CD14-positive monocyte (primary cell): ENCODE measurements around the gene SLC35A2. TPM values are rescaled to one million over a fixed set of nuclear protein-coding genes. Genes with fewer than 3 reads are reported as not detected.
A peak's percentile ranks its signal among the peaks of the same experiment; 100 is the strongest.

Source experiments
- DNase-seq, 3 donors: peaks; one replicate each; pipeline ENCODE4 v3.0.0-alpha.2; 2011 to 2022
- H2AFZ ChIP-seq: 2 replicates; pipeline ENCODE4 v1.6.0; 2012; ENCODE audit warnings: mild to moderate bottlenecking, low read depth, low read length, inconsistent platforms; ENCODE audit not compliant: insufficient read depth, poor library complexity, severe bottlenecking
- H3K27ac ChIP-seq, 2 donors: 1 replicate in 1 of 2; 2 replicates in 1 of 2; pipeline ENCODE4 v1.5.1; 2012 to 2013; ENCODE audit warnings: low read length in 2 of 2, control low read depth in 1 of 2, inconsistent platforms in 1 of 2, low read depth in 1 of 2, mild to moderate bottlenecking in 1 of 2
- H3K27me3 ChIP-seq, 2 donors: one replicate each; pipeline versions ENCODE4 v1.6.0 to v1.6.1; 2011 to 2013; ENCODE audit warnings: low read length in 2 of 2; ENCODE audit not compliant: control insufficient read depth in 2 of 2, insufficient read depth in 2 of 2
- H3K36me3 ChIP-seq, 2 donors: replicated peaks in 1 of 2; 1 replicate in 1 of 2; 2 replicates in 1 of 2; pipeline versions ENCODE4 v1.5.1 to v1.6.1; 2012 to 2013; ENCODE audit warnings: low read length in 2 of 2, control low read depth in 1 of 2, inconsistent platforms in 1 of 2, mild to moderate bottlenecking in 1 of 2; ENCODE audit not compliant: insufficient read depth in 2 of 2, control insufficient read depth in 1 of 2
- H3K4me1 ChIP-seq, 2 donors: 1 replicate in 1 of 2; 2 replicates in 1 of 2; pipeline versions ENCODE4 v1.5.1 to v1.6.1; 2012 to 2013; ENCODE audit warnings: low read length in 2 of 2, control low read depth in 1 of 2, inconsistent platforms in 1 of 2, mild to moderate bottlenecking in 1 of 2, moderate library complexity in 1 of 2; ENCODE audit not compliant: insufficient read depth in 2 of 2, control insufficient read depth in 1 of 2
- H3K4me2 ChIP-seq: replicated peaks from 2 replicates; pipeline ENCODE3; 2012; ENCODE audit warnings: low read length, moderate library complexity, mild to moderate bottlenecking; ENCODE audit not compliant: poor library complexity, severe bottlenecking; ENCODE audit errors: extremely low read depth
- H3K4me3 ChIP-seq, 3 experiments: fragments of 200-600 bp in 1 of 3; sonication (generic) in 1 of 3; replicated peaks in 1 of 3; 1 replicate in 2 of 3; 2 replicates in 1 of 3; pipeline ENCODE4 v1.5.1; 2011 to 2013; ENCODE audit warnings: low read length in 3 of 3, mild to moderate bottlenecking in 3 of 3, control low read depth in 2 of 3, low read depth in 2 of 3, inconsistent platforms in 1 of 3, moderate library complexity in 1 of 3
- H3K79me2 ChIP-seq: 2 replicates; pipeline ENCODE4 v1.6.0; 2012; ENCODE audit warnings: mild to moderate bottlenecking, control low read depth, inconsistent platforms, low read length, moderate library complexity; ENCODE audit not compliant: insufficient read depth
- H3K9ac ChIP-seq: 2 replicates; pipeline ENCODE4 v1.6.0; 2017; ENCODE audit warnings: low read length, mild to moderate bottlenecking; ENCODE audit not compliant: insufficient read depth, poor library complexity, severe bottlenecking
- H3K9me3 ChIP-seq, 2 donors: replicated peaks in 1 of 2; 1 replicate in 1 of 2; 2 replicates in 1 of 2; pipeline versions ENCODE4 v1.5.1 to v1.6.1; 2012 to 2013; ENCODE audit warnings: low read length in 2 of 2, control low read depth in 1 of 2; ENCODE audit not compliant: control insufficient read depth in 1 of 2, insufficient read depth in 1 of 2
- H4K20me1 ChIP-seq: 2 replicates; pipeline ENCODE4 v1.6.0; 2012; ENCODE audit warnings: mild to moderate bottlenecking, low read length, control low read depth, moderate library complexity; ENCODE audit not compliant: insufficient read depth
- H3K27ac Mint-ChIP-seq, 7 donors: one replicate each; pipeline ENCODE4 v1.8.0; 2020; ENCODE audit warnings: mild to moderate bottlenecking in 7 of 7, mixed read lengths in 7 of 7, moderate library complexity in 6 of 7, inconsistent platforms in 2 of 7
- H3K27me3 Mint-ChIP-seq, 3 donors: one replicate each; pipeline ENCODE4 v1.8.0; 2021 to 2022; ENCODE audit warnings: low read depth in 3 of 3, mild to moderate bottlenecking in 3 of 3, mixed read lengths in 3 of 3, moderate library complexity in 3 of 3, inconsistent platforms in 1 of 3
- H3K36me3 Mint-ChIP-seq, 2 donors: one replicate each; pipeline ENCODE4 v1.8.0; 2020; ENCODE audit warnings: mixed read lengths in 2 of 2, inconsistent platforms in 1 of 2, mild to moderate bottlenecking in 1 of 2
- H3K4me1 Mint-ChIP-seq: one replicate; pipeline ENCODE4 v1.8.0; 2020; ENCODE audit warnings: mild to moderate bottlenecking, mixed read lengths
- H3K4me3 Mint-ChIP-seq, 2 donors: one replicate each; pipeline ENCODE4 v1.8.0; 2020; ENCODE audit warnings: mild to moderate bottlenecking in 2 of 2, mixed read lengths in 2 of 2, moderate library complexity in 1 of 2
- H3K9me3 Mint-ChIP-seq, 7 donors: one replicate each; pipeline ENCODE4 v1.8.0; 2020 to 2022; ENCODE audit warnings: mixed read lengths in 7 of 7, mild to moderate bottlenecking in 6 of 7, moderate library complexity in 6 of 7, inconsistent platforms in 2 of 7
- WGBS: methylation state at CpG from one replicate; pipeline ENCODE4 v1.1.5; 2013; ENCODE audit warnings: missing lambda C conversion rate; ENCODE audit not compliant: insufficient coverage; 5-methylcytosine and 5-hydroxymethylcytosine counted together
- intact Hi-C, 2 donors: fragments of 100-400 bp; cut with micrococcal nuclease; formaldehyde crosslinking; loops; one replicate each; pipeline versions ENCODE4 v1.15.0 to v1.15.1; 2023
- polyA plus RNA-seq, 3 donors: library from polyadenylated mRNA; depleted of rRNA in 1 of 3; unstranded in 2 of 3; stranded (reverse) in 1 of 3; fragments of 300-500 nt in 2 of 3; fragments of >200 nt in 1 of 3; fragmentation: Illumina TruSeq in 2 of 3; gene quantifications; 1 replicate in 2 of 3; 2 replicates in 1 of 3; pipeline ENCODE4 v1.2.3, GENCODE V29; 2012 to 2021
- TF ChIP-seq, protein P1 (sequence below): fragments of 200-600 bp; IDR thresholded peaks from one replicate; pipeline ENCODE4 v1.8.0; 2022; ENCODE audit warnings: antibody characterized with exemption, mild to moderate bottlenecking

SLC35A2 gene
- polyA plus RNA-seq, 3 donors, result 14.3 to 21.6 (median 18.4) TPM

DNA sequence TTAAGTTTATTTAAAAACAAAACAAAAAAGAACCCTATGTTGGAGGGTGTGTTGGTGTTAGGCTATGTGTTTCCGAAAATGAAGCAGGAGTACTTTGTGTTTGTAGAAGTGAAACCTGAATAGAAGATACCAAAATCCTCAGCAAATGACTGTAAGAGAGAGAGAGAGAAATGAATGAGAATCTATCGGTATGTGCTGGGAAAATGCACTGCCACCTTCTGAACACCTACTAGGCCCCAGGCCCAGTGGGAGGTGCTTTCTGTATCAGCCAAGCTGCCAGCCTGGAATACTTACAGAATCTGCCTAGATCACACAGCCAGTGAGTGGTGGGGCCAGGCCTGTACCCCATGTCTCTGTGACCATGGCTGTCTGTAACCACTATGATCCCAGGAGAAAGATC, 22.3 kb upstream of the SLC35A2 start:
- Histone ChIP-seq H2AFZ (no peak overlapping the region), H3K27me3 (no peaks in the 10 kb centered on the region), H3K9ac (no peak overlapping the region), H3K4me3 (no peak overlapping the region), H3K4me1 (peaks cover 26 to 35% of the 10 kb centered on the region in 2 donors), H3K27ac (no peak overlapping the region), H3K9me3 (no peaks in the 10 kb centered on the region), H3K79me2 (peaks cover 16% of the 10 kb centered on the region), H4K20me1 (peaks cover 9% of the 10 kb centered on the region), H3K4me2 (no peak overlapping the region), H3K36me3 (peaks cover 25 to 40% of the 10 kb centered on the region in 2 donors)
- peaks cover 26 to 58% of the 10 kb centered on the region in 2 donors for H3K36me3 Mint-ChIP-seq
- no peak for DNase-seq
- H3K9me3 Mint-ChIP-seq, result peaks cover 0 to 9% (median 0%) of the 10 kb centered on the region in 7 donors
- peaks cover 0 to 3% (median 0%) of the 10 kb centered on the region in 3 donors for H3K27me3 Mint-ChIP-seq
- H3K4me1 Mint-ChIP-seq, result peaks cover 31% of the 10 kb centered on the region
- H3K4me3 Mint-ChIP-seq, result no peak overlapping the region
- intact Hi-C loops, result no loop called here
- no CpG with 5 or more reads among the region's 2 CpGs for WGBS
- TF ChIP-seq, protein P1, sequence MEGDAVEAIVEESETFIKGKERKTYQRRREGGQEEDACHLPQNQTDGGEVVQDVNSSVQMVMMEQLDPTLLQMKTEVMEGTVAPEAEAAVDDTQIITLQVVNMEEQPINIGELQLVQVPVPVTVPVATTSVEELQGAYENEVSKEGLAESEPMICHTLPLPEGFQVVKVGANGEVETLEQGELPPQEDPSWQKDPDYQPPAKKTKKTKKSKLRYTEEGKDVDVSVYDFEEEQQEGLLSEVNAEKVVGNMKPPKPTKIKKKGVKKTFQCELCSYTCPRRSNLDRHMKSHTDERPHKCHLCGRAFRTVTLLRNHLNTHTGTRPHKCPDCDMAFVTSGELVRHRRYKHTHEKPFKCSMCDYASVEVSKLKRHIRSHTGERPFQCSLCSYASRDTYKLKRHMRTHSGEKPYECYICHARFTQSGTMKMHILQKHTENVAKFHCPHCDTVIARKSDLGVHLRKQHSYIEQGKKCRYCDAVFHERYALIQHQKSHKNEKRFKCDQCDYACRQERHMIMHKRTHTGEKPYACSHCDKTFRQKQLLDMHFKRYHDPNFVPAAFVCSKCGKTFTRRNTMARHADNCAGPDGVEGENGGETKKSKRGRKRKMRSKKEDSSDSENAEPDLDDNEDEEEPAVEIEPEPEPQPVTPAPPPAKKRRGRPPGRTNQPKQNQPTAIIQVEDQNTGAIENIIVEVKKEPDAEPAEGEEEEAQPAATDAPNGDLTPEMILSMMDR, result no peak
- peak overlapping the region in 2 of 7 donors; percentile 33 to 53 for H3K27ac Mint-ChIP-seq

DNA sequence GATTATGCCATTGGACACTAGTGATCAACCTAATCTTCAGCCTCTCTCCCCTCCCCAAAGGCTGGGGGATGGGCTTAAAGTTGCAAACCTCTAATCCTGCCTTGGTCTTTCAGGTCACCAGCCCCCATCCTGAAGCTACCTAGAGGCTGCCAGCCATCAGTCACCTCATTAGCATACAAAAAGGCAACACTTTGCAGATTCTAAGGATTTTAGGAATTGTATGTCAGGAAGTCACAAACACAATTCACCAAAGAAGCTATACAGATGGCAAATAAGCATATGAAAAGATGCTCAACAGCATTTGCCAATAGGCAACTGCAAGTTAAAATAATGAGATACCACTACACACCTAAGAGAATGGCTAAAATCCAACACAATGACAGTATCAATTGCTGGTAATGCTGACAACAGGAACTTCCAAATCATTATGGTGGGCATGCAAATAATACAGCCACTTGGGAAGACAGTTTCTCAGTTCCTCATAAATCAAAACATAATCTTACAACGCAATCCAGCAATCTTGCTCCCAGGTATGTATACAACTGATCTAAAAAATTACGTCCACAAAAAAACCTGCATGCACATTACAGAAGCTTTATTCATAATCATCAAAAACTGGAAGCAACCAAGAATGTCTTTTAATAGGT, 16.4 kb upstream of the SLC35A2 start:
- Mint-ChIP-seq H3K9me3 (peaks cover 0 to 6% (median 0%) of the 10 kb centered on the region in 7 donors), H3K27ac (no peak overlapping the region)

More for the DNA sequence above, 16.4 kb upstream of the SLC35A2 start:
- no peak overlapping the region for H3K4me3 ChIP-seq
- H3K36me3 Mint-ChIP-seq, result peaks cover 43 to 68% of the 10 kb centered on the region in 2 donors
- no peaks in the 10 kb centered on the region for H3K4me1 ChIP-seq
- DNase-seq, result no peak
- intact Hi-C loops, result no loop called here
- H3K9ac ChIP-seq, result no peak overlapping the region
- no CpG with 5 or more reads among the region's 2 CpGs for WGBS
- peaks cover 43 to 75% of the 10 kb centered on the region in 2 donors for H3K36me3 ChIP-seq
- no peaks in the 10 kb centered on the region for H3K4me1 Mint-ChIP-seq
- TF ChIP-seq, protein P1, result no peak
- peaks cover 7% of the 10 kb centered on the region for H4K20me1 ChIP-seq
- no peak overlapping the region for H2AFZ ChIP-seq
- no peak overlapping the region for H3K4me3 Mint-ChIP-seq
- H3K27me3 ChIP-seq, result no peaks in the 10 kb centered on the region
- H3K4me2 ChIP-seq, result no peak overlapping the region
- H3K27me3 Mint-ChIP-seq, result peaks cover 0 to 2% (median 0%) of the 10 kb centered on the region in 3 donors
- no peaks in the 10 kb centered on the region for H3K9me3 ChIP-seq
- H3K79me2 ChIP-seq, result no peaks in the 10 kb centered on the region
- no peak overlapping the region for H3K27ac ChIP-seq
